HG03108 (cell line): Measurements from ENCODE around the gene ZNF883.
A peak's percentile ranks its signal among the peaks of the same experiment; 100 is the strongest.
"Not testable (repeated sequence)": the region's sequence is repeated elsewhere in the genome, so short reads cannot be mapped to it uniquely, and the experiment has no call there.

Experiments used
- ATAC-seq: cut with Tn5 transposase; IDR thresholded peaks from one replicate; pipeline ENCODE4 v1.9.1; 2021; ENCODE audit warnings: moderate library complexity; ENCODE audit not compliant: unreplicated experiment

The ZNF883 gene

DNA sequence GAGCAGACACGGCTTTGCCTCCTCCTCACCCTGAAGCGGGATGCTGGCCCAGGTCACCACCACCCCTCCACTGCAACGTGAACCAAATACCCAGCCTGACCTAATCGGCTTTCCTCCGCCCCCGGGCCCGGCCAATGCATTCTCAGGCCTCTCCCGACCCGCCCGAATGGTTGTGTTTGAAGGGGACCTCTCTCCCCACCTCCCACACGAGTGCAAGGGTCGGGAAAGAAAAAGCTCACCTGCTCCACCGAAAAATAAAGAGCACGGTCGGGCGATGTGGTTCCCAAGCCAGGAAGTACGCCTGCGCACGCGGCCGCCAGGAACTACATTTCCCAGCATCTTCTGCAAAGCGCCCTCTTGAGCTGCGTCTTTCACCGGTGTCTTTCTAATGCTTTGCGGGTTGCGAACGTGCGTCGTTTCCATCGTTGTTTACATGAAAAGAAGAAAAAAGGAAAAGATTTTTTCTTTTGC is at the start of gene ZNF883:
TSS of gene ZNF883 (minus strand) at position 282 of the 471 bp plus-strand sequence.
- ATAC-seq: no peak

GRCh38 chr9:113061072-113061850 is 49.3 kb upstream of the ZNF883 start:
- ATAC-seq: not testable (repeated sequence)

- not testable (repeated sequence) for ATAC-seq
These were observed 47.7 kb upstream of the ZNF883 start for GRCh38 chr9:113059581-113060284.

- ATAC-seq: no peak
These were observed 45.2 kb upstream of the ZNF883 start for GRCh38 chr9:113057193-113057592.

DNA sequence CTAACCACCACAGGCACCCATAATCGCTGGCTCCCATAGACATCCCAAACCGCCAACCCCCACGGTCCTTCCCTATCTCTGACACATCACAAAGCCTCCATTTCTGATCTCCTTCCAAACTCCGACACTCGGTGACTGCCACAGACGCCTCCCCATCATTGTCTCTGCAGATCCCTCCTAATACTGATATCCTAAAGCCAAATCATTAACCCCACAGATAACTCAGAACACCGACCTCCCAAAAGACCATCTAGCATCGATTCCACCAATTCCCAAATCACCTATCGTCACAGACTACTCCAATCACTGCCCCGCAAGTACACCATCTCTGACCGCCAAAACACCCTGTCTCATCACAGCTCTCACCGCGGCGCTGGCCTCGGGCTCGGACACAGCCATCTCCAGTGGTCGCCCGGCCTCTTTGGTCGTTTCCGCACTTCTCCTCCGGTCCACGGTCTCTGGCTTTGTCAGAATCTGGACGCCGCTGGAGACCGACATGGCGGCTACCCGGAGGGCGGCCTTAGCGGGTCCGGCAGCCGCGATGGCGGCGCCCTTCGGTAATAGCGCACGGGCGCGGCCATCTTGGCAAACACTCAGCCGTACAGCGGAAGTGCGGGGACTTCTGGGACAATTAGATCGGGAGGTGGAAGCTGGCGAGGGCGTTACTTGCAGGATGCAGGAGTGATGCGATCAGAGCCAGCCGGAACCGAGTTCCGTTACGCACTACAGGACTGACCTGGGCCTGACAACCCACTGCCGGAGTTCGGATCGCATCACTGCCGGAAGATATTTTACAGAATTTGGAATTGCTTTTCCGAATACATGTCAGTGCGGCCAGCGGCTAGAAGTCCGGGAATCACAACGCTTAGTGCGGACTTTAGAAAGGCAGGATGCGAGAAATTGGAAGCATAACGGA is 44.5 kb upstream of the ZNF883 start, which contains the start of gene ZFP37:
TSS of gene ZFP37 (minus strand) at position 534 of the 916 bp plus-strand sequence. CDS start at position 498, 36 bp downstream.
- peak; percentile 64 for ATAC-seq

GRCh38 chr9:113042884-113043657 is 31.1 kb upstream of the ZNF883 start:
- no peak for ATAC-seq

GRCh38 chr9:113026200-113026599 is 14.2 kb upstream of the ZNF883 start:
- no peak for ATAC-seq

DNA sequence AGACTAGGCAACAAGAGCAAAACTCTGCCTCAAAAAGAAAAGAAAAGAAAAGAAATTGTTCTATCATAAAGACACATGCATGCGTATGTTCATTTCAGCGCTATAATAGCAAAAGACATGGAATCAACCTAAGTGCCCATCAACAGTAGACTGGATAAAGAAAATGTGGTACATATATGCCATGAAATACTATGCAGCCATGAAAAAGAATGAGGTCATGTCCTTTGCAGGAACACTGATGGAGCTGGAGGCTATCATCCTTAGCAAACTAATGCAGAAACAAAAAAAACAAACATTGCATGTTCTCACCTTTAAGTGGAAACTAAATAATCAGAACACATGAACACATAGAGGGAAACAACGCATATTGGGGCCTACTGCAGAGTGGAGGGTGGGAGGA is 6.3 kb upstream of the ZNF883 start:
- ATAC-seq: no peak

DNA sequence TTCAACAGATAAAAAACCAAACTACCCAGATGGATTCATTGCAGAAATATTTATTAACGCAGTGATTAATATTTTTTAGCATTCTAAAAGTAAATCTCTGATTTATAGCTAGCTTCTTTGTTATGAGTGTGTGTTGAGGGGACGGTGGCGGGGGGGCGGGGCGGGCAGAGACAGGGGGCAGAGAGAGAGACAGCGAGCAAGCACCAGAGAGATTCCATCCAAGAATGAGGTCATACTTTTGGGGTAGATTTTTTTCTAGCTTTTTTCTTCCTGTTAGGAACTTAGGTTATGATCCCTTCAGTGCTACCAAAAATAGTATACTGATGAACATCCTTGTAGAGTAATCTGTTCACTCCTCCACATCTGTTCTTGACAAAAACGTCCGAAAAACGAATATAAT is 500 bp upstream of the ZNF883 start:
- ATAC-seq: no peak

GRCh38 chr9:113005777-113006176 is 6.2 kb downstream of the ZNF883 start:
- ATAC-seq: no peak

- ATAC-seq: no peak
These were observed 14.6 kb downstream of the ZNF883 start for GRCh38 chr9:112997236-112997941.

DNA sequence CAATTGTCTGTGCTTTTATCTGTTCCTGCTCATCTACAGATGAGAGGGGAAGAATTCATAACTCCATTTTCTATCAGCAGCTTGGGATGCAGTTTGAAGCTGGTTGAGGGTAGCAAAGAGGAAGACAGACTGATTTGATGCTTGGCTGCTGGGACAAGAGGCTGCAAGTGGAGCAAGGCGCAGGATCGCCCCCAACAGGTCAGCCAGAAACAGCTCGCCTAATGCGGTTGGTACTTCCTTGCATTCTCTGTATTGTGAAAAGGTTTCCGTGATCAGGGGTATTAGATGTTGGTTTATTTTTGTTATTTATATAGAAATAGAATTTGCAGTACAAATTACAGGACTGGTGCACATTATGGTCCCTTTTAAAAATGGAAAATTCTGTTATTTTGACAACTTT is 40.6 kb downstream of the ZNF883 start:
- ATAC-seq: no peak

DNA sequence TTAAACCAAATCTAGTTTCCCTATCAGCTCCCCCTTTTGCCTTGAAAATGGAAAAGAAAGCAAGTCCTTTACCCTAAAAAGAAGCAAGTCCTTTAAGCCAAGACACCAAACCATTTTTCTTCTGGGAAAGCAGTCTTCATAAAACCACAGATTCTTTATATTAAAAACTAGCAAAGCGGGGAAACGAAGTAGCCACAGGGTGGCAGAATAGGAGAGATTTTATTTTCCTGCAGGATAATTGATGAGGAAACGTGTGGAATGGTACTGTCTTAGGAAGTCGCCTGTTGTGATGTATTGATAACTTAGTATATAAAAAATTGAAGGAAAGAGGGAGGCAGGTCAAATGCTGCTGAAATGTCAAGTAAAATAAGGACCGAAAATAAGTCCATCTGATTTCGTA is 41.1 kb downstream of the ZNF883 start:
- no peak for ATAC-seq

GRCh38 chr9:112969730-112970129 is 42.3 kb downstream of the ZNF883 start:
- no peak for ATAC-seq

GRCh38 chr9:112955550-112955949 is 56.4 kb downstream of the ZNF883 start:
- ATAC-seq: no peak

DNA sequence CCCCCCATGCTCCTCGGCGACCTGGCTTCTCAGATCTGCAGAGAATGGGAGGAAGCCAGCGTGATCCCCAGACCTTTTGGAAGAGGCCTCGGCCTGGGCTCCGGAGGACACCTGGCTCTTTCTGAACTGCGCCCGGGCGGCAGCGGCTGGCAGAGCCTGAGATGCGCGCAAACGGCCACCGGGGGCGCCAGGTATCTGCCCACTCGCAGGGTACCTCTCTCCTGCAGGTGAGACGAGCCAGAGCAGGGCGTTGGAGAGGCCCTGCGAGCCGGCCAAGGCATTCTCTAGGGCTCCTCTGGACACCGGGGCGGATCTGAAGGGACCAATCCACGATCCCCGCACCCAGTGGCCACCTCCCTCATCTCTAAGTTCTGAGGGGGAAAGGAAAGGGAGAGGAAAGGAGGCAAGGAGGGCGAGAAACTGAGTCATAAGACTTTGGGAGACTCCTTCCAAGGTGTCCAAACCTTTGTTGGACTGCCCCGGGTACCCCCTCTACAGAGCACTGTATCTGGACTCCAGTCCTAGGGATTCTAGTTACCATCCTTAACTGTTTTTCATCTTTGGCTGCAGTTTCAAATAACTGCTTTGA is 66.3 kb downstream of the ZNF883 start:
- ATAC-seq: no peak

DNA sequence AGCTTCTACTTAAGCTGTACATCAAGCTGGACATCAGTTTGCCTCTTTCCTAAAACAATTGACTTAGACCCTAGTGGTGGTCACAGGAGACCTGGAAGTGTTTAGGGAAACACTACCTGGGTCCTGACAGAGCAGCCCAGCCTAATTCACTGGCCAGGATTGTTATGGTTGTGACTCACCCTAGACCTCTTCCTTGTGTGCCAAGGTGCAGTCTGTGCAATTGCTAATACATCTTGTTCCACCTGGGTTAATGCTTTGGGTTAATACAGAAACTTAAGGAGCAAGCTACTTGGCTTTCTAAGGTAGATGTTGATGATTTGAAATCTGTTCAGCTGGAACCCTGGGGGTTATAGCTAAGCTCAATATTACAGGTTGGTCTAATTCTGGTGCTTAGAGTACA is 72.6 kb downstream of the ZNF883 start:
- no peak for ATAC-seq

DNA sequence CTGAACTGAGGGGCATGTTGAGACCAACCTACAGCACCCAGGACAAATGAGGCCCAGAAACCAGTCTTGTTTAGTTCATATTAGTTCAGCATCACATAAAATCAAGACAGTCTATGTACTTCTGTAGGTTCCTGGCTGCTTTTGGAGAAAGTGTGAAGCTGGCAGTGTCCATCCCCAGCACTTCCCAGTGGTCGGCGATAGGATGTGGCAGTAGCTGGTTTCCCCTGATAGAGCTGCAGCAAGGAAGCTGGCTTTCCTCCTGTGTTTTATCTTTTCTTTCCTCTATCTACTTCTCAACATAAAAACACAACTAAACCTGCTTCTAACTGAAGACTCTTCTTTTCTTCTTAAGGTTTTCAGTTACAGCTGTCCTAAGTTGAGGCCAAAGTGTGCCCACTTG is 78.3 kb downstream of the ZNF883 start:
- ATAC-seq: no peak

DNA sequence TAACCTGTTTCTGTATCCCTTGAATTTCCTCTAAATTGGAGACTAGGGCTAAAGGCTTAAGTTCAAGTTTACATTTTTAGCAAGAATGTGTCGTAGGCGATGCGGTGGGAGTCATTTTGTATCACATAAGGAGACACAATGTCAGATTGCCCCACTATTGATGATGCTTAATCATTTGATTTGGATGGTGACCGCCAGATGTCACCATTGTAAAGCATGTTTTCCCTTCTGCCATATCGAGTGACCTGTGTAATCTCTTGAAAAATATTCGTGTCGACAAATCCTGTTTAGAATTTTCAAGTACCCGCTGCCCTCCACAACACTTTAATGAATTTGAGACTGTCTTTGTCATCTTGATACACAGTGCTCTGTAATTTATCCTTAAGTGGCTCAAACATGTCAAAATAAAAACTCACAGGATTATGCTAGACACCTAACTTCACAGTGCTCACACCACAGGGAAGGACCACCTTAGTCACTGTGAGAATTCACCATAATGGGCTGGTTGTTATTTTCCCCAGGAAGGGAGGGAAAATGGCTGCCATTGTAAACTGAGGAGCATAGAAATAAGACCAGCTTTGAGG is 86.8 kb downstream of the ZNF883 start:
- ATAC-seq: no peak
